Epithelial cell of proximal tubule (primary cell): ENCODE results near the gene FER1L5. TPM values are rescaled to one million over a fixed set of nuclear protein-coding genes. Genes with fewer than 3 reads are reported as not detected.

Source experiments
- DNase-seq: peaks from one replicate; pipeline ENCODE4 v3.0.0-alpha.2; 2011; ENCODE audit warnings: low read depth
- H3K4me3 ChIP-seq: 2 replicates; pipeline ENCODE4 v1.5.1; 2011; ENCODE audit warnings: low read depth, mild to moderate bottlenecking, low read length
- CTCF ChIP-seq: conservative IDR thresholded peaks from 2 replicates; pipeline ENCODE4 v1.5.1; 2012; ENCODE audit warnings: low read depth, mild to moderate bottlenecking, low read length
- total RNA-seq: library from RNA; depleted of rRNA; stranded (reverse); fragments of >200 nt; gene quantifications from 2 replicates; pipeline ENCODE4 v1.2.3, GENCODE V29; 2015

Gene FER1L5
- total RNA-seq, 1 donor from 2014 or later = 0.06 TPM

- no peak for TF ChIP-seq CTCF
- no peak for DNase-seq
- H3K4me3 ChIP-seq = no peak overlapping the region
Measured at GRCh38 chr2:96703021-96703751, 60.6 kb downstream of the FER1L5 start.

- TF ChIP-seq CTCF = no peak
- no peak for DNase-seq
- no peak overlapping the region for H3K4me3 ChIP-seq
Measured at GRCh38 chr2:96710985-96711384, 68.4 kb downstream of the FER1L5 start.

GRCh38 chr2:96715658-96716057 is 73.1 kb downstream of the FER1L5 start:
- no peak for DNase-seq
- TF ChIP-seq CTCF = no peak
- no peak overlapping the region for H3K4me3 ChIP-seq

- no peak for TF ChIP-seq CTCF
- DNase-seq = no peak
- no peak overlapping the region for H3K4me3 ChIP-seq
Measured at GRCh38 chr2:96716388-96716787, 73.8 kb downstream of the FER1L5 start.

GRCh38 chr2:96726131-96726530 is 83.6 kb downstream of the FER1L5 start:
- DNase-seq = no peak
- H3K4me3 ChIP-seq = no peak overlapping the region
- TF ChIP-seq CTCF = no peak

GRCh38 chr2:96727431-96727830 is 84.9 kb downstream of the FER1L5 start:
- no peak for DNase-seq
- no peak for TF ChIP-seq CTCF
- H3K4me3 ChIP-seq = no peak overlapping the region

GRCh38 chr2:96729748-96730147 is 87.2 kb downstream of the FER1L5 start:
- no peak overlapping the region for H3K4me3 ChIP-seq
- DNase-seq = no peak
- TF ChIP-seq CTCF = no peak
